ENCODE data around the gene CLN5. TPM values are rescaled to one million over a fixed set of nuclear protein-coding genes. Genes with fewer than 3 reads are reported as not detected.
"Not testable (repeated sequence)": the region's sequence is repeated elsewhere in the genome, so short reads cannot be mapped to it uniquely, and the experiment has no call there.

Gene CLN5
- total and polyA plus RNA-seq, 2 donors from 2014 or later, result 59.5 to 80.8 TPM

DNA sequence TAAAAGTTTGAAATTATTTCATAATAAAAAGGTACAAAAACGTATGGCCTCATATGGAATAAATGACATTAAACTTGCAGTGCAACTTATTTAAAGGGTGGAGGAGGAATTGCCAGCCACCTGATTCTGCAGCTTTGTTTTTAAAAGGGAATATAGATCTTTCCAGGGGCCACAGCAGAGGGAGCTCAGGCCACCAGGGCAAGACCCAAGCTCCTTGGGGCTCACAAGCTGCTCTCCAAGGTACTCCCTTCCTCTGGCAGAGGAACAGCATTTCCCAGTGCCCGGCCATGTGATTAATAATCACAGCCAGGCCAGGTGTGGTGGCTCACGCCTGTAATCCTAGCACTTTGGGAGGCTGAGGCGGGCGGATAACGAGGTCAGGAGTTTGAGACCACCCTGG is 37.3 kb upstream of the CLN5 start:
- Histone ChIP-seq H3K9me3 (ENCODE audit: control insufficient read depth in 2 of 3, insufficient read depth in 1 of 3, low read length in 3 of 3) (no peaks in the 10 kb centered on the region), H3K27me3 (ENCODE audit: control insufficient read depth, insufficient read depth, low read length) (no peaks in the 10 kb centered on the region), H3K9ac (ENCODE audit: low read length in 3 of 3) (no peak overlapping the region), H3K36me3 (ENCODE audit: control insufficient read depth in 2 of 3, insufficient read depth in 3 of 3, low read length in 3 of 3) (no peaks in the 10 kb centered on the region), H3K27ac (ENCODE audit: low read depth in 2 of 2, low read length in 2 of 2) (no peak overlapping the region), H3K4me3 (ENCODE audit: low read length in 3 of 3) (no peak overlapping the region), H3K4me1 (ENCODE audit: control insufficient read depth in 2 of 3, insufficient read depth in 2 of 3, low read depth in 1 of 3, low read length in 3 of 3) (no peaks in the 10 kb centered on the region)
- DNase-seq, result no peak
- FAIRE-seq, result no peak
- intact Hi-C loops (cut with DNase I), result no loop called here
- TF ChIP-seq, protein P1, sequence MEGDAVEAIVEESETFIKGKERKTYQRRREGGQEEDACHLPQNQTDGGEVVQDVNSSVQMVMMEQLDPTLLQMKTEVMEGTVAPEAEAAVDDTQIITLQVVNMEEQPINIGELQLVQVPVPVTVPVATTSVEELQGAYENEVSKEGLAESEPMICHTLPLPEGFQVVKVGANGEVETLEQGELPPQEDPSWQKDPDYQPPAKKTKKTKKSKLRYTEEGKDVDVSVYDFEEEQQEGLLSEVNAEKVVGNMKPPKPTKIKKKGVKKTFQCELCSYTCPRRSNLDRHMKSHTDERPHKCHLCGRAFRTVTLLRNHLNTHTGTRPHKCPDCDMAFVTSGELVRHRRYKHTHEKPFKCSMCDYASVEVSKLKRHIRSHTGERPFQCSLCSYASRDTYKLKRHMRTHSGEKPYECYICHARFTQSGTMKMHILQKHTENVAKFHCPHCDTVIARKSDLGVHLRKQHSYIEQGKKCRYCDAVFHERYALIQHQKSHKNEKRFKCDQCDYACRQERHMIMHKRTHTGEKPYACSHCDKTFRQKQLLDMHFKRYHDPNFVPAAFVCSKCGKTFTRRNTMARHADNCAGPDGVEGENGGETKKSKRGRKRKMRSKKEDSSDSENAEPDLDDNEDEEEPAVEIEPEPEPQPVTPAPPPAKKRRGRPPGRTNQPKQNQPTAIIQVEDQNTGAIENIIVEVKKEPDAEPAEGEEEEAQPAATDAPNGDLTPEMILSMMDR (IDR thresholded peaks at IDR 0.05; ENCODE audit: borderline replicate concordance, extremely low read depth, insufficient read depth), result no peak

DNA sequence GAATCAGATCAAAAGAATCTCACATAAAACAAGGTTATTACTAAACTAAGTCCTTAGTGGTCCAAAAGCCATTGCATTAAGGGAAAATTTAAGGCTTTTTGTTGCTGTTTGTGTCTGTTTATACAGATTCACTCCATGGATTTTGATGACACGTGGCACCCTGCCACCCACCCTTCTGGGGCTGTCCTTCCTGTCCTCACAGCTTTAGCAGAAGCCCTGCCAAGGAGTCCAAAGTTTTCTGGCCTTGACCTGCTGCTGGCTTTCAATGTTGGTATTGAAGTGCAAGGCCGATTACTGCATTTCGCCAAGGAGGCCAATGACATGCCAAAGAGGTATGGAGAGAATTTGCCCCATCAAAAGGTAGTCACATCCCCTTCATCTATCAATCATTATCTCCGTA is 36.7 kb upstream of the CLN5 start:
- Histone ChIP-seq H3K4me1 (ENCODE audit: control insufficient read depth in 2 of 3, insufficient read depth in 2 of 3, low read depth in 1 of 3, low read length in 3 of 3) (no peaks in the 10 kb centered on the region), H3K36me3 (ENCODE audit: control insufficient read depth in 2 of 3, insufficient read depth in 3 of 3, low read length in 3 of 3) (no peaks in the 10 kb centered on the region), H3K27ac (ENCODE audit: low read depth in 2 of 2, low read length in 2 of 2) (no peak overlapping the region), H3K9ac (ENCODE audit: low read length in 3 of 3) (no peak overlapping the region), H3K9me3 (ENCODE audit: control insufficient read depth in 2 of 3, insufficient read depth in 1 of 3, low read length in 3 of 3) (peaks cover 0 to 5% (median 0%) of the 10 kb centered on the region in 3 donors), H3K4me3 (ENCODE audit: low read length in 3 of 3) (no peak overlapping the region), H3K27me3 (ENCODE audit: control insufficient read depth, insufficient read depth, low read length) (no peaks in the 10 kb centered on the region)
- no peak for FAIRE-seq
- TF ChIP-seq, protein P1 (IDR thresholded peaks at IDR 0.05; ENCODE audit: borderline replicate concordance, extremely low read depth, insufficient read depth), result no peak
- intact Hi-C loops (cut with DNase I), result no loop called here
- DNase-seq, result no peak

DNA sequence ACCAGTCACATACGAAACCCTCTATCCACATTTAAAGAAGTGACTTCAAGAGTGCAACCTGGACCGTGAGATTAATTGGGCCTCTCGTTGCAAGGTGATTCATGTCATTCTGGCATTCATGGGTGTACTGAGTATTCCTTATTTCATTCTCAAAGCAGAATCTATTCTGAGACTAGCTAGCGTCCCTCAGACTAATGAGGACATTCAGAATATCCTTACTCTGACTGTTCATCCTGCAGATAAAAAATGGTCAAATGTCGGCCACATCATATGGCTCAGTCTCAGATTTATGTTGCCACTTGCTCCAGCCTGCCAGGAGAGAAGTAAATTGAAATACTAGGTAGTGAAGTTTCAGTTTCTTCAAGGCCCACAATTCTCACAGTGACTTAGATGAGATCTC is 36.2 kb upstream of the CLN5 start:
- H3K9ac ChIP-seq (ENCODE audit: low read length in 3 of 3), result no peak overlapping the region
- no peak overlapping the region for H3K4me3 ChIP-seq (ENCODE audit: low read length in 3 of 3)
- no peaks in the 10 kb centered on the region for H3K27me3 ChIP-seq (ENCODE audit: control insufficient read depth, insufficient read depth, low read length)
- no peaks in the 10 kb centered on the region for H3K4me1 ChIP-seq (ENCODE audit: control insufficient read depth in 2 of 3, insufficient read depth in 2 of 3, low read depth in 1 of 3, low read length in 3 of 3)
- FAIRE-seq, result no peak
- peaks cover 0 to 6% (median 0%) of the 10 kb centered on the region in 3 donors for H3K9me3 ChIP-seq (ENCODE audit: control insufficient read depth in 2 of 3, insufficient read depth in 1 of 3, low read length in 3 of 3)
- no peak for DNase-seq
- H3K36me3 ChIP-seq (ENCODE audit: control insufficient read depth in 2 of 3, insufficient read depth in 3 of 3, low read length in 3 of 3), result no peaks in the 10 kb centered on the region
- intact Hi-C loops (cut with DNase I), result no loop called here
- no peak overlapping the region for H3K27ac ChIP-seq (ENCODE audit: low read depth in 2 of 2, low read length in 2 of 2)
- TF ChIP-seq, protein P1 (IDR thresholded peaks at IDR 0.05; ENCODE audit: borderline replicate concordance, extremely low read depth, insufficient read depth), result no peak

DNA sequence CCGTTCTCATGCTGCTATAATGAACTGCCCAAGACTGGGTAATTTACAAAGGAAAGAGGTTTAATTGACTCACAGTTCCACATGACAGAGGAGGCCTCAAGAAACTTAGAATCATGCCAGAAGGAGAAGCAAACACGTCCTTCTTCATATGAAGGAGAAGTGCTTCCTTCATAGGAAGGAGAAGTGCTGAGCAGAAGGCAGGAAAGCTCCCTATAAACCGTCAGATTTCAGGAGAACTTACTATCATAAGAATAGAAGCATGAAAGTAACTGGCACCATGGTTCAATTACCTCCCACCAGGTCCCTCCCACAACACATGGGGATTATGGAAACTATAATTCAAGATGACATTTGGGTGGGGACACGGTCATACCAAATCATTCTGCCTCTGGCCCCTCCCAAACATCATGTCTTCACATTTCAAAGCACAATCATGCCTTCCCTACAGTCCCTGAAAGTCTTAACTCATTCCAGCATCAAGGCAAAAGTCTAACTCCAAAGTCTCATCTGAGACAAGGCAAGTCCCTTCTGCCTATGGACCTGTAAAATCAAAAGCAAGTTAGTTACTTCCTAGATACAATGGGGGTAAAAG is 32.9 kb upstream of the CLN5 start:
- H3K9me3 ChIP-seq (ENCODE audit: control insufficient read depth in 2 of 3, insufficient read depth in 1 of 3, low read length in 3 of 3), result peaks cover 0 to 11% (median 0%) of the 10 kb centered on the region in 3 donors
- H3K9ac ChIP-seq (ENCODE audit: low read length in 3 of 3), result no peak overlapping the region
- H3K27me3 ChIP-seq (ENCODE audit: control insufficient read depth, insufficient read depth, low read length), result no peaks in the 10 kb centered on the region
- no peak overlapping the region for H3K27ac ChIP-seq (ENCODE audit: low read depth in 2 of 2, low read length in 2 of 2)
- H3K4me1 ChIP-seq (ENCODE audit: control insufficient read depth in 2 of 3, insufficient read depth in 2 of 3, low read depth in 1 of 3, low read length in 3 of 3), result no peaks in the 10 kb centered on the region
- FAIRE-seq (no peak), DNase-seq (no peak)
- no peaks in the 10 kb centered on the region for H3K36me3 ChIP-seq (ENCODE audit: control insufficient read depth in 2 of 3, insufficient read depth in 3 of 3, low read length in 3 of 3)
- intact Hi-C loops (cut with DNase I), result no loop called here
- TF ChIP-seq, protein P1 (IDR thresholded peaks at IDR 0.05; ENCODE audit: borderline replicate concordance, extremely low read depth, insufficient read depth), result no peak
- no peak overlapping the region for H3K4me3 ChIP-seq (ENCODE audit: low read length in 3 of 3)

- H3K27me3 ChIP-seq (ENCODE audit: control insufficient read depth, insufficient read depth, low read length); H3K4me1 ChIP-seq (ENCODE audit: control insufficient read depth in 2 of 3, insufficient read depth in 2 of 3, low read depth in 1 of 3, low read length in 3 of 3); FAIRE-seq; H3K9ac ChIP-seq (ENCODE audit: low read length in 3 of 3); H3K27ac ChIP-seq (ENCODE audit: low read depth in 2 of 2, low read length in 2 of 2); H3K4me3 ChIP-seq (ENCODE audit: low read length in 3 of 3); H3K36me3 ChIP-seq (ENCODE audit: control insufficient read depth in 2 of 3, insufficient read depth in 3 of 3, low read length in 3 of 3); DNase-seq; intact Hi-C loops (cut with DNase I): not testable (repeated sequence)
- H3K9me3 ChIP-seq (ENCODE audit: control insufficient read depth in 2 of 3, insufficient read depth in 1 of 3, low read length in 3 of 3), result peaks cover 0 to 11% (median 0%) of the 10 kb centered on the region in 3 donors
Measured at GRCh38 chr13:76959734-76960133, 32.1 kb upstream of the CLN5 start.
